CD4-positive, alpha-beta T cell treated with Interleukin-2 at 100 ng/mL for 4 hours (primary cell): ENCODE data around the gene ANKDD1A.

Experiments
- DNase-seq: peaks from one replicate; pipeline ENCODE4 v3.0.0-alpha.2; 2020; ENCODE audit warnings: low spot score

The ANKDD1A gene

GRCh38 chr15:64923546-64923945, 11.8 kb downstream of the ANKDD1A start:
- DNase-seq, result no peak

GRCh38 chr15:64925335-64926330, 13.9 kb downstream of the ANKDD1A start:
- DNase-seq, result no peak

GRCh38 chr15:64926661-64927060, 15.0 kb downstream of the ANKDD1A start:
- DNase-seq, result no peak

- DNase-seq, result no peak
These were observed 17.0 kb downstream of the ANKDD1A start for GRCh38 chr15:64928626-64929220.

- no peak for DNase-seq
These were observed 18.4 kb downstream of the ANKDD1A start for GRCh38 chr15:64930019-64930652.

GRCh38 chr15:64930778-64931371, 19.2 kb downstream of the ANKDD1A start:
- DNase-seq, result no peak

GRCh38 chr15:64931381-64931780, 19.7 kb downstream of the ANKDD1A start:
- no peak for DNase-seq

- DNase-seq, result no peak
These were observed 22.3 kb downstream of the ANKDD1A start for GRCh38 chr15:64934023-64934422.

- no peak for DNase-seq
These were observed 26.5 kb downstream of the ANKDD1A start for GRCh38 chr15:64938192-64938591.

- no peak for DNase-seq
These were observed 30.7 kb downstream of the ANKDD1A start for GRCh38 chr15:64942356-64942755.

- no peak for DNase-seq
These were observed 32.0 kb downstream of the ANKDD1A start for GRCh38 chr15:64943512-64944225.

- no peak for DNase-seq
These were observed 33.3 kb downstream of the ANKDD1A start for GRCh38 chr15:64944961-64945360.

GRCh38 chr15:64947211-64947610, 35.5 kb downstream of the ANKDD1A start:
- no peak for DNase-seq

- no peak for DNase-seq
These were observed 37.2 kb downstream of the ANKDD1A start for GRCh38 chr15:64948916-64949315.

- no peak for DNase-seq
These were observed 37.9 kb downstream of the ANKDD1A start for GRCh38 chr15:64949383-64950186.

GRCh38 chr15:64950888-64951287, 39.2 kb downstream of the ANKDD1A start:
- no peak for DNase-seq

GRCh38 chr15:64951777-64952418, 40.2 kb downstream of the ANKDD1A start:
- no peak for DNase-seq

GRCh38 chr15:64954395-64954794, 42.7 kb downstream of the ANKDD1A start:
- DNase-seq, result no peak

GRCh38 chr15:64959128-64959527, 47.4 kb downstream of the ANKDD1A start:
- no peak for DNase-seq

- DNase-seq, result no peak
These were observed 48.5 kb downstream of the ANKDD1A start for GRCh38 chr15:64960153-64960552.
